K562 (cell line): ENCODE results near the gene NKAPL. TPM values are rescaled to one million over a fixed set of nuclear protein-coding genes. Genes with fewer than 3 reads are reported as not detected.
A peak's percentile ranks its signal among the peaks of the same experiment; 100 is the strongest.

Experiments used
- BRD9 ChIP-seq: fragments of 450-650 bp; IDR thresholded peaks from 2 replicates; pipeline ENCODE4 v1.6.1; 2018; ENCODE audit warnings: low read depth; ENCODE audit not compliant: partially characterized antibody
- COPS2 ChIP-seq: fragments of 450-650 bp; conservative IDR thresholded peaks from 2 replicates; pipeline ENCODE4 v1.6.1; 2016; ENCODE audit warnings: mild to moderate bottlenecking, moderate library complexity
- CREB1 ChIP-seq, 2 experiments: sonication (generic) in 1 of 2; formaldehyde crosslinking in 1 of 2; IDR thresholded peaks; 2 replicates each; pipeline versions ENCODE4 v1.6.1 to v1.8.0; 2012 to 2022; ENCODE audit warnings: inconsistent platforms in 1 of 2, mild to moderate bottlenecking in 1 of 2, missing genetic modification reagents in 1 of 2, moderate library complexity in 1 of 2
- FOXM1 ChIP-seq, 2 experiments: fragments of 450-650 bp in 1 of 2; sonication (generic) in 1 of 2; formaldehyde crosslinking in 1 of 2; IDR thresholded peaks; 2 replicates each; pipeline versions ENCODE4 v1.6.1 to v1.9.0; 2017 to 2022; ENCODE audit warnings: low read depth in 2 of 2, mild to moderate bottlenecking in 2 of 2, missing genetic modification reagents in 1 of 2, moderate library complexity in 1 of 2
- GTF2E2 ChIP-seq: fragments of 200-800 bp; sonication (Bioruptor generic); IDR thresholded peaks from 2 replicates; pipeline ENCODE4 v1.6.1; 2016; ENCODE audit warnings: missing genetic modification characterization, missing compliant biosample characterization
- HDAC8 ChIP-seq: fragments of 450-650 bp; IDR thresholded peaks from 2 replicates; pipeline ENCODE4 v1.6.1; 2016; ENCODE audit warnings: mild to moderate bottlenecking, missing genetic modification characterization, moderate library complexity, missing compliant biosample characterization
- ILF3 ChIP-seq: fragments of 450-650 bp; IDR thresholded peaks from 2 replicates; pipeline ENCODE4 v1.6.1; 2018; ENCODE audit warnings: antibody characterized with exemption, mild to moderate bottlenecking, moderate library complexity, borderline replicate concordance
- NCOA1 ChIP-seq: fragments of 450-650 bp; IDR thresholded peaks from 2 replicates; pipeline ENCODE4 v1.6.1; 2016; ENCODE audit warnings: low read depth
- PCBP1 ChIP-seq: fragments of 200-400 bp; formaldehyde crosslinking; IDR thresholded peaks from 2 replicates; pipeline ENCODE4 v1.6.1; 2018; ENCODE audit warnings: mild to moderate bottlenecking, low read depth, low read length; ENCODE audit not compliant: poor library complexity, severe bottlenecking
- RBFOX2 ChIP-seq: fragments of 200-400 bp; formaldehyde crosslinking; IDR thresholded peaks from 2 replicates; pipeline ENCODE4 v1.6.1; 2017; ENCODE audit warnings: low read depth, mild to moderate bottlenecking, low read length, moderate library complexity
- SRSF1 ChIP-seq: fragments of 200-400 bp; formaldehyde crosslinking; IDR thresholded peaks from 2 replicates; pipeline ENCODE4 v1.6.1; 2017; ENCODE audit warnings: mild to moderate bottlenecking, low read depth, low read length, moderate library complexity
- SUPT5H ChIP-seq: fragments of 450-650 bp; IDR thresholded peaks from 2 replicates; pipeline ENCODE4 v1.6.1; 2016
- ZNF134 ChIP-seq: fragments of 250-450 bp; sonication (Bioruptor Pico); conservative IDR thresholded peaks from 2 replicates; pipeline ENCODE4 v1.4.0; 2020
- ZNF23 ChIP-seq: fragments of 250-450 bp; sonication (Bioruptor Pico); IDR thresholded peaks from 2 replicates; pipeline ENCODE4 v1.4.0; 2020; ENCODE audit warnings: mild to moderate bottlenecking
- ZNF668 ChIP-seq: fragments of 250-450 bp; sonication (Bioruptor Pico); IDR thresholded peaks from 2 replicates; pipeline ENCODE4 v1.8.0; 2022; ENCODE audit warnings: mild to moderate bottlenecking, inconsistent platforms
- polyA plus RNA-seq, 8 experiments: library from polyadenylated mRNA; depleted of rRNA in 4 of 8; stranded (reverse) in 5 of 8; unstranded in 3 of 8; fragments of >200 nt; fragmentation: Nextera tagmentation in 2 of 8; fragmentation: Illumina TruSeq in 1 of 8; extraction: Ambion mirVana in 2 of 8; extraction: Trizol in 1 of 8; gene quantifications; 2 replicates each; pipeline versions ENCODE4 v1.2.1 to v1.2.3, GENCODE V29; 2011 to 2014; ENCODE audit warnings: inconsistent platforms in 1 of 8, missing spikeins in 1 of 8
- total RNA-seq, 7 experiments: library from RNA; depleted of rRNA in 6 of 7; stranded (reverse); fragments of >200 nt in 6 of 7; fragmentation: Illumina TruSeq in 2 of 7; extraction: Trizol in 2 of 7; gene quantifications; 2 replicates each; pipeline versions ENCODE4 v1.2.1 to v1.2.3, GENCODE V29; 2011 to 2021; ENCODE audit warnings: low replicate concordance in 1 of 7
- TF ChIP-seq, protein P1 (sequence below), 2 experiments: fragments of 250-450 bp in 1 of 2; fragments of 450-650 bp in 1 of 2; sonication (Bioruptor Pico) in 1 of 2; IDR thresholded peaks; 2 replicates each; pipeline versions ENCODE4 v1.6.1 to v1.8.0; 2016 to 2021; ENCODE audit warnings: mild to moderate bottlenecking in 2 of 2, moderate library complexity in 2 of 2, missing compliant biosample characterization in 1 of 2, missing genetic modification characterization in 1 of 2
- TF ChIP-seq, protein P2 (sequence below): fragments of 250-450 bp; sonication (Bioruptor Pico); IDR thresholded peaks from 2 replicates; pipeline ENCODE4 v1.8.0; 2022; ENCODE audit warnings: moderate library complexity, mild to moderate bottlenecking, inconsistent platforms
- TF ChIP-seq, protein P3 (sequence below): IDR thresholded peaks from 3 replicates; pipeline ENCODE4 v1.6.1; 2011; ENCODE audit warnings: borderline replicate concordance, mild to moderate bottlenecking, moderate library complexity; ENCODE audit not compliant: insufficient read length; ENCODE audit errors: extremely low read depth
- TF ChIP-seq, protein P4 (sequence below): fragments of 450-650 bp; formaldehyde crosslinking; IDR thresholded peaks from 2 replicates; pipeline ENCODE4 v1.4.0; 2020; ENCODE audit warnings: mild to moderate bottlenecking, moderate library complexity
- TF ChIP-seq, protein P5 (sequence below): fragments of 250-450 bp; sonication (Bioruptor Pico); IDR thresholded peaks from 2 replicates; pipeline ENCODE4 v1.8.0; 2022; ENCODE audit warnings: inconsistent platforms

NKAPL gene
- total and polyA plus RNA-seq, 9 of the 15 experiments (the other 6 are each of a cell fraction or from before 2014, with no cell fraction given) = not detected

DNA sequence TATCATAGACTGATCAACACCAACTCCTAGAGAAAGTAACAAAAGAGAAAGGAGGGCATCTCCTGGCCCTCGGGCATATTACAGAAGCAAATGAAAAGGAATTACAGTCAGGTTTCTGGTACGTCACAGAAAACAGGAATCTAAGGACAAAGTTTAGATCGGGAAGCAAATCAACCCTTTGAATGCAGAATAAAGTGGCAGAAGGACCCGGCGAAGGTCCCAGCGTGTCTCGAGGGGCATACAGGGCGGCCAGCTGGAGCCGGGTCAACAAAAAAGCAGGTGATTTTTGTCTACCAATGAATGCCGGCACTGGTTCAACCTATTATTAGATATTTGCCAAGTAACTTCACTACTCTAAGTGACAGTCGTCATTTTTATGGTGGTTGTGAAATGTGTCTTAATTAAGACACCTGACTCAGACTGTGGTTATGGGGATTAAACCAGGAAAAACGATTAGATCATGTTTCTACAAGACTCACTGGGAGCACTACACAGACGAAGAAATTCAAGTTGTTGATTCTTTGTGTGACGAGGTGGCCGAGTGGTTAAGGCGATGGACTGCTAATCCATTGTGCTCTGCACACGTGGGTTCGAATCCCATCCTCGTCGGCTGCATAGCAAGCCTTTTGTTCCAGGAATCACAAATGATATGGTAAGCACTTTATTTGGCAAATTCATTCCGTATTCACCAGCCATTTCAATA, 46.4 kb upstream of the NKAPL start (continued):
- TF ChIP-seq, protein P1, sequence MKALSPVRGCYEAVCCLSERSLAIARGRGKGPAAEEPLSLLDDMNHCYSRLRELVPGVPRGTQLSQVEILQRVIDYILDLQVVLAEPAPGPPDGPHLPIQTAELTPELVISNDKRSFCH (CRISPR knock-in tag; IDR thresholded peaks at IDR 0.05) = no peak
- TF ChIP-seq, protein P1 (tag; IDR thresholded peaks at IDR 0.05) = peak; percentile 87; the same call in 1 of the 2 replicates
- no peak for TF ChIP-seq ZNF668 (CRISPR knock-in tag)
- TF ChIP-seq, protein P2, sequence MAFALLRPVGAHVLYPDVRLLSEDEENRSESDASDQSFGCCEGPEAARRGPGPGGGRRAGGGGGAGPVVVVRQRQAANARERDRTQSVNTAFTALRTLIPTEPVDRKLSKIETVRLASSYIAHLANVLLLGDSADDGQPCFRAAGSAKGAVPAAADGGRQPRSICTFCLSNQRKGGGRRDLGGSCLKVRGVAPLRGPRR = no peak
- no peak for TF ChIP-seq RBFOX2
- TF ChIP-seq ZNF23 (CRISPR knock-in tag) = no peak
- no peak for TF ChIP-seq ZNF134 (CRISPR knock-in tag)
- TF ChIP-seq, protein P3, sequence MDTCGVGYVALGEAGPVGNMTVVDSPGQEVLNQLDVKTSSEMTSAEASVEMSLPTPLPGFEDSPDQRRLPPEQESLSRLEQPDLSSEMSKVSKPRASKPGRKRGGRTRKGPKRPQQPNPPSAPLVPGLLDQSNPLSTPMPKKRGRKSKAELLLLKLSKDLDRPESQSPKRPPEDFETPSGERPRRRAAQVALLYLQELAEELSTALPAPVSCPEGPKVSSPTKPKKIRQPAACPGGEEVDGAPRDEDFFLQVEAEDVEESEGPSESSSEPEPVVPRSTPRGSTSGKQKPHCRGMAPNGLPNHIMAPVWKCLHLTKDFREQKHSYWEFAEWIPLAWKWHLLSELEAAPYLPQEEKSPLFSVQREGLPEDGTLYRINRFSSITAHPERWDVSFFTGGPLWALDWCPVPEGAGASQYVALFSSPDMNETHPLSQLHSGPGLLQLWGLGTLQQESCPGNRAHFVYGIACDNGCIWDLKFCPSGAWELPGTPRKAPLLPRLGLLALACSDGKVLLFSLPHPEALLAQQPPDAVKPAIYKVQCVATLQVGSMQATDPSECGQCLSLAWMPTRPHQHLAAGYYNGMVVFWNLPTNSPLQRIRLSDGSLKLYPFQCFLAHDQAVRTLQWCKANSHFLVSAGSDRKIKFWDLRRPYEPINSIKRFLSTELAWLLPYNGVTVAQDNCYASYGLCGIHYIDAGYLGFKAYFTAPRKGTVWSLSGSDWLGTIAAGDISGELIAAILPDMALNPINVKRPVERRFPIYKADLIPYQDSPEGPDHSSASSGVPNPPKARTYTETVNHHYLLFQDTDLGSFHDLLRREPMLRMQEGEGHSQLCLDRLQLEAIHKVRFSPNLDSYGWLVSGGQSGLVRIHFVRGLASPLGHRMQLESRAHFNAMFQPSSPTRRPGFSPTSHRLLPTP = peak; percentile 100
- TF ChIP-seq, protein P4, sequence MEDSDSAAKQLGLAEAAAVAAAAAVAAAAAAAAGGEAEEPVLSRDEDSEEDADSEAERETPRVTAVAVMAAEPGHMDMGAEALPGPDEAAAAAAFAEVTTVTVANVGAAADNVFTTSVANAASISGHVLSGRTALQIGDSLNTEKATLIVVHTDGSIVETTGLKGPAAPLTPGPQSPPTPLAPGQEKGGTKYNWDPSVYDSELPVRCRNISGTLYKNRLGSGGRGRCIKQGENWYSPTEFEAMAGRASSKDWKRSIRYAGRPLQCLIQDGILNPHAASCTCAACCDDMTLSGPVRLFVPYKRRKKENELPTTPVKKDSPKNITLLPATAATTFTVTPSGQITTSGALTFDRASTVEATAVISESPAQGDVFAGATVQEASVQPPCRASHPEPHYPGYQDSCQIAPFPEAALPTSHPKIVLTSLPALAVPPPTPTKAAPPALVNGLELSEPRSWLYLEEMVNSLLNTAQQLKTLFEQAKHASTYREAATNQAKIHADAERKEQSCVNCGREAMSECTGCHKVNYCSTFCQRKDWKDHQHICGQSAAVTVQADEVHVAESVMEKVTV = peak; percentile 36; the same call in 1 of the 2 replicates
- TF ChIP-seq, protein P5, sequence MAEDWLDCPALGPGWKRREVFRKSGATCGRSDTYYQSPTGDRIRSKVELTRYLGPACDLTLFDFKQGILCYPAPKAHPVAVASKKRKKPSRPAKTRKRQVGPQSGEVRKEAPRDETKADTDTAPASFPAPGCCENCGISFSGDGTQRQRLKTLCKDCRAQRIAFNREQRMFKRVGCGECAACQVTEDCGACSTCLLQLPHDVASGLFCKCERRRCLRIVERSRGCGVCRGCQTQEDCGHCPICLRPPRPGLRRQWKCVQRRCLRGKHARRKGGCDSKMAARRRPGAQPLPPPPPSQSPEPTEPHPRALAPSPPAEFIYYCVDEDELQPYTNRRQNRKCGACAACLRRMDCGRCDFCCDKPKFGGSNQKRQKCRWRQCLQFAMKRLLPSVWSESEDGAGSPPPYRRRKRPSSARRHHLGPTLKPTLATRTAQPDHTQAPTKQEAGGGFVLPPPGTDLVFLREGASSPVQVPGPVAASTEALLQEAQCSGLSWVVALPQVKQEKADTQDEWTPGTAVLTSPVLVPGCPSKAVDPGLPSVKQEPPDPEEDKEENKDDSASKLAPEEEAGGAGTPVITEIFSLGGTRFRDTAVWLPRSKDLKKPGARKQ = no peak
- TF ChIP-seq SRSF1 = no peak
- no peak; the same call in 1 of the 2 replicates for TF ChIP-seq ILF3
- peak; percentile 99 for TF ChIP-seq BRD9
- TF ChIP-seq PCBP1 = no peak
- no peak for TF ChIP-seq COPS2
- no peak for TF ChIP-seq SUPT5H
- no peak for TF ChIP-seq NCOA1
- TF ChIP-seq FOXM1 (IDR thresholded peaks at IDR 0.05; ENCODE audit: low read depth) = no peak
- TF ChIP-seq FOXM1 (CRISPR knock-in tag; IDR thresholded peaks at IDR 0.05; ENCODE audit: low read depth) = no peak
- no peak for TF ChIP-seq GTF2E2
- peak; percentile 71 for TF ChIP-seq CREB1 (IDR thresholded peaks at IDR 0.05)
- peak; percentile 71; the same call in 1 of the 2 replicates for TF ChIP-seq CREB1 (CRISPR knock-in tag; IDR thresholded peaks at IDR 0.05)
- TF ChIP-seq HDAC8 (tag) = no peak; the same call in none of the 2 replicates
